AG08396 (cell line): Measurements from ENCODE around the gene RHNO1.
A peak's percentile ranks its signal among the peaks of the same experiment; 100 is the strongest.

Experiments
- DNase-seq: peaks from one replicate; pipeline ENCODE4 v3.0.0; 2012; ENCODE audit warnings: low spot score, mixed read lengths

RHNO1 gene, protein sequence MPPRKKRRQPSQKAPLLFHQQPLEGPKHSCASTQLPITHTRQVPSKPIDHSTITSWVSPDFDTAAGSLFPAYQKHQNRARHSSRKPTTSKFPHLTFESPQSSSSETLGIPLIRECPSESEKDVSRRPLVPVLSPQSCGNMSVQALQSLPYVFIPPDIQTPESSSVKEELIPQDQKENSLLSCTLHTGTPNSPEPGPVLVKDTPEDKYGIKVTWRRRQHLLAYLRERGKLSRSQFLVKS

GRCh38 chr12:2877047-2877952 is at the start of gene RHNO1, which contains the start of gene FOXM1:
Gene RHNO1 (plus strand): TSS chr12:2877223. CDS start chr12:2885367, 8,144 bp downstream.
Gene FOXM1 (minus strand): TSS chr12:2877174. CDS start chr12:2874478, 2,696 bp downstream.
- DNase-seq = peak; percentile 98

GRCh38 chr12:2829275-2829674 is 47.7 kb upstream of the RHNO1 start:
- no peak for DNase-seq

DNA sequence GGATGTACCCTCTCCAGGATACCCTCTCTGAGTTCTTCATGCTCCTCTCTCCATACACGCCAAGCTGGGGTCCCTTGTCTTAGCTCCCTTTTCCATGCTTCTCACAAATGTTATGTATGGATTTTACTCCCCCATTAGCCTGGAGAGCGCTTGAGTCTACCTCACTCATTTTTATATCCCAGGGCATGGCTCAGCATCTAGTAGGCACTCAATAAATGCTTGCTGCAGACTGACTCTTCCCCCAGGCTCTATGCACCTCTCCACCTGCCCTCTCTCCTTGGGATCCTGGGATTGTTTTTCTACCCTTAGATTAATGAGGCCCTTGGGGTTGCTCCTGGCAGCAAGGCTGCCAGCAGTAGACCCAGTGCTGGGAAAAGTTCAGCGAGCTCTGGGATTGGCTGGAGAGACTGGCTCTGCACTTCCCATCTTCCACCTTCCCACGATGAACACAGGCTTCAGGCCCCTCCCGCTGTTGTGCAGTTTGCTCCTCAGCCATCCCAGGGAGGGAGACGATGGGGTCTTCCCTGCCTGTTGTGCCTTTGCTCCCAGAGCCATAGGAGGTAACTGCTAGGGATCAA is 44.4 kb upstream of the RHNO1 start:
- no peak for DNase-seq

DNA sequence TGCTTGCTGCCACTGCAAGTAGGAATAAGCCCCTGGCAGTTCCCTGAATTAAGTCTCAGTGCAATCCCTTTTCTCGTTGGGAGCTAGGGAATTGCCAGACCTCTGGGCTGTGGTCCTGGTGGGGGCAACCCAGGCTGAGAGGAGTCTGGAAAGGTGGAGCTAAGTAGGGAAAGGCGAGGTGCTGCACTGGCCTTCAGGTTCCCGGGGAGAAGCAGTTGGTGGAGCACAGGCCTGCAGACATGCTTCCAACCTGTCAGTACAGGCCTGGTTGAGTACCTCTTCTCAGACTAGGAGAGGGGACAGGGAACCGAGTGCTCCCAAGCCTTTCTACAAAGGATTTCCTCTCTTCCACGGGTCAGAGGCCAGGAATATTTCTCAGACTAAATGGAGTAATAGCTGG is 43.7 kb upstream of the RHNO1 start:
- no peak for DNase-seq

DNA sequence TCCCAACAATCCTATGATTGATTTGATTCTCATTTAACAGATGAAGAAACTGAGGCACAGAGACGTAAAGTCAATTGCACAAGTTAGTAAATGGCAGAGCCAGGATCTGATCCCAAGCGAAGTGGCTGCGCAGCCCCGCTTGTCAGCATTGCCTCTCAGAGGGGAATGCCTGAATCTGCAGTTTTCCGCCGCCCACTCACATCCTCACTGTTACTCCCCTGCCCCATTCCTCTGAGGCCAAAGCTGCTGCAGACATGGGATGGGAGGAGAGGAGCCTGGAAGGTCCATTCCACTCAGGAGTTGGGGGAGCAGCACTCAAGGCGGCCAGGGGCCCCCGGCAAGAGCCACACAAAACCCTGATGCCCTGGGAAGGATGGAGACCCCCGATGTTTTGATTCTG is 43.2 kb upstream of the RHNO1 start:
- no peak for DNase-seq

DNA sequence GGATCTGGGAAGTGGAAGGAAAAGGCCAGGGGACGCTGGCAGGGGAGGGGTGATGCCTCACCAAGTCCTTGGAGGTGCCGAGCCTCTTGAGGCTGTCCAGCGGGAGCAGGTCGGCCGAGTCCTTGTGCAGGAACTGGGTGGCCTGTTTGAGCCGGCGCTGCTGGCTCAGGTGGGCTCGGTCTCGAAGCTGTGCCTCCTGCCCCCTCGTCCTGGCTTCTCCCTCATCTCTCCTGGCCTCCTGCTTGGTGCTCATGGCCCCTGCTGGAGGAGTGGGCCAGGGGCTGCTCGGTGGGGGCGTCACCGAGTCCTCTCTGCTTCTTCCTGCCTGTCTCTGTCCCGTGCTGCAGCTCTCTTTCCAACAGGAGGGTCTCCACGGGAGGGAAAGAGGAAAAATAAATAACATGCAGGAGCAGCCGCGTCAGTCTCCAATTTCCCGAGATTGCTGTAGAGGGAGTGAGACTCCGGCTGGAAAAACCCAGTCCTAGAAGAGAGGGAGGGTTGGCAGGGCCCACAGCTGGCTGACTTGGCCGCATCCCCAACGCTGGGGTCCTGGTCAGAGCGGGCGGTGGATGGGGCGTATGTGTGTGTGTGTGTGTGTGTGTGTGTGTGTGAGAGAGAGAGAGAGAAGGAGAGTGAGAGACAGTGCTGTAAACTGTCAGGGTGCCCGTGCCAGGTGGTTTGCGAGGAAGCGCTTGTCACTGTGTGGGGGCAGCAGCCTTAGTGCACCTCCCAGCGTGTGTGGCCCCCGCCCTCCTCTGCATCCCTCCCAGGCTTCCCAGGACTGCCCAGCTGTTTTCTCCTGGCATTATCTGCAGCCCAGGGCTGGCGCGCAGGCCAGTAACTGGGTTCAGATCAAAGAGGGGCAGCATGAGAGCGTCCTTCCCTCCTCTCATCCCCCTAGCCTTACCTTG is 42.2 kb upstream of the RHNO1 start, which contains the start of gene NRIP2:
NRIP2 (minus strand) TSS at position 455 of the 911 bp plus-strand sequence; CDS start at position 403, 52 bp downstream.
- DNase-seq = peak; percentile 55

- DNase-seq = no peak
These were observed 41.2 kb upstream of the RHNO1 start for GRCh38 chr12:2835691-2836403.

GRCh38 chr12:2836574-2836973 is 40.4 kb upstream of the RHNO1 start:
- no peak for DNase-seq

DNA sequence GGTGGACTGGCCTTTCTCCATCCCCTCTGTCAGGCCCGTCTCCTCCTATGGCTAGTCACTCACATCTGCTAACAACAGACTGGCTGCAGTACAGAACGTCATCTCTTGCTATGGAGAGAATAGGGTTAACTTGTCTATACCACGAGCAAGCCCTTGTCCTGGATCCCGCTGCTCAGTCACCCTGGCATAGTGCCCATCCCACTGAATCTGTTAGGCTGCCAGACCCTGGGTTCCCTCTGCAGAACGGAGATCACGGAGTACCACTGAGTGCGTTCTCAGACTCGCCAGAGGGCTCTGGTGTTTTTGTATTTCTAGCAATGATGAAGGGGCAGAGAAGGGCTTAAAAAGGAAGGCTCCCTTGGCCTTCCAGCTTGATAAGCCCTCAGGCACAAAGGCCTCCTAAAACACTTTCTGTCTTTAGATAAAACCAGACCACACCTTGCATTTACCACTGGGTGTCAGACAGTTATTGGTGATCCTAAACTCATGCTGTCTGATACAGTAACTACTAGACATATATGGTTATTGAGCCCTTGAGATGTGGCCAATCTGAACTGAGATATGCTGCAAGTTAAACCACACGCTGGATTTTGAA is 35.9 kb upstream of the RHNO1 start:
- no peak for DNase-seq

DNA sequence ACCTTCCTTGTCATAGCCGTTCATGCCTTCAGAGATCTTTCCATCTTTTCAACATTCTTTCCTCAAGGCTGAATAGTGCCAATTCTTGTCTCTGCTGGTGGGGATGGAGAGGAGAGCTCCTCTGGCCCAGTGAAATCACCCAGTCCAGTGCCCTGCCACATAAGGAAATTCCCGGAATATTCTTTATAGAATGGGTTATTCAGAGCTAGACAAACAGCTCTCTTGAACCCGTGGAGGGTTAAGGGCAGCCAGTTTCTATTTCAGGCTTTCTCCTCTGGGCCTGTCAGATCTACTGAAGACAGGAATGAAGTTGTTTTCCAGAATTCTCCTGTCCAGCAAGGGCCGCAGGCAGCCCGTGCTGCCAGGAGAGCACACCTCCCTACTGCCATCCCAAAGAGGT is 34.1 kb upstream of the RHNO1 start:
- DNase-seq = no peak

GRCh38 chr12:2844786-2845185 is 32.2 kb upstream of the RHNO1 start:
- DNase-seq = peak; percentile 29

DNA sequence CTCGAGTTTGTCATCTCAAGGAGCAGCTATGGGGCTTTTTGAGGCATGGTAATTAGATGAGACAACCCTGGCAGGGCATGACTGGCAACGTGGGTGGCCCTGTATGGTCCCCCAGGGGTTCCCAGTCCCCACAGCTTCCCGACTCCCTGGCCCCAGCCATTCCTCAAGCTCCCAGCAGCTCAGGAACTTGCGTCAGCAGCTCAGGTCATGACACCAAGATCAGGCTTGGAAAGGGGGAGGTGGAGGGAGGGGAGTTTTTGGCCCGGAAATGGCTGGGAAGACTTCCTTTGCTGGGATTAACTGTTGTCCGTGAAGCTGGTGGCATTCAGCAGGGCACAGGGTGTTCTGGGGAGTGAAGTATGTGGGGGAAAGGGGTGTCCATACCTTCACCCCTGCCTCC is 31.7 kb upstream of the RHNO1 start:
- peak; percentile 56 for DNase-seq

GRCh38 chr12:2851931-2852330 is 25.1 kb upstream of the RHNO1 start:
- no peak for DNase-seq

DNA sequence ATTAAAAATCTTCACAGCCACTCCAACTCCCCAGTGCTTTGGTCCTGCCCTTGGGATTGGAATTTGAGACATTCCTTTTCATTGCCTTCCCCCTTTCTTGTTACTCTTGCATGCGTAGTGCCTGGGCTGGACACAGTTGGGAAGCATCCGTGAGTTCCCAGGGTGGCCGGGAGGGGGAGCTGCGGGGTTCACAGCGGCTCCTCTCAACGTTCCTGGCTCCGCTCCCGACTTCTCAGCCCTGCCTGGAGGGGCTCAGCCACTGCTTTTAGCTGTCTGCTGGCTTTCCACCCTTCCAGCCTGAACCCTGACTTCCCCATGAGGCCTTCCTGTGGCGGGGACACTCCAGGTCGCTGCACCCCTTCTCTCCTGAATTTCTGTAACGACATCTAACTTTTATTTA is 23.4 kb upstream of the RHNO1 start:
- DNase-seq = peak; percentile 92

DNA sequence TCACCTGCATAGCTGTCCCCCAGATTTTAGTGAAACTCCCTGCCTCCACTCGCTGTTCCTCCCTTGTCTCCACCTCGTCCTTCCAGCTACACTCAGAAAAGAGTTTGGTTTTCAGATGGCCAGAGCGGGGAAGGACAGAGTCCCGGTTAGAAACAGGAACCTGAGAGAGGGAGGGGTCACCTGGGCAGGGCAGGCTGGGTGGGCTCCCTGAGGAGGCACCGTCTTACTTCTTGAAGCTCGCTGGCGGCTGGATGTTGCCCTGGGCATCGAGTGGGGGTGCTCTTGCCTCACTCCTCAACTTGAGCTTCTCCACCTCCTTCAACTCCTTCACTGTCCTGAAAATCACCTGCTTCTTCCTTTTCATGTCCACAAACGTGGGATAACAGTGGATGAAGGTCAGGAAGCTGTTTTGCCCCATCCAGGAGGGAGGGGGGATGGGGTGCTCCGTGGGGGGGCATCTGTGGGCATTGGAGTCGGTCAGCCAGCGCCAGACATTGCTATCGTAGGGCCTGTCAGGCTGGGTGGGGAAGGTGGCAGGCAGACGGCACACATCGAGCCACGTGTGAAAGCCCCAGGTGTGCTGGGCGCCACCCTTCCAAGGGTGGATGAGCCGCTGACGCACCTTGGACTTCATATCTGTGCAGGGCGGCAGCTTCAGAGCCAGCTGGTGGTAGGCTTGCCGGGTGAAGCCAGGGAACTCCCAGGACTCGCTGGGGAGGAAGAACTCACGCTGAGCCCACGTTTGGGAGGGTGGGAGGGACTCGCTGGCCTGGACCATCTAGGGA is 22.2 kb upstream of the RHNO1 start:
- DNase-seq = no peak

DNA sequence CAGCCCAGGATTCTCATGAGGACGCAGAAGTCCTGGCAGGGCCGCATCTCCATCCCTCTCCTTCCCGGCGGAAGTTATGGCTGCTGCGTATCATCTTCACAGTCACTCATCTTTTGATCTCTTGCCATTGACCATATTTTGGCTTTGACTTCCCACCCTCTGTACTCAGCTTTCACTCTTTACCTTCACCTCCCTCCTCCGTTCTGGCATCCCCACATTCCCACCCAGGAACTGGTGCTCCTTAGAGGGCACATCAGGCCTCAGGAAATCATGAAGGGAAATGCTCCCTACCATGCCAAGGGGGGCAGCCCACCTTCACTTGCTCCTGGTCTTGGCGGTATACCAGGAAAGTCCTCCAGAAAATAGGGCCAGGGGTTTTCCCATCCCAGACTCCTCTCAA is 21.5 kb upstream of the RHNO1 start:
- DNase-seq = no peak

DNA sequence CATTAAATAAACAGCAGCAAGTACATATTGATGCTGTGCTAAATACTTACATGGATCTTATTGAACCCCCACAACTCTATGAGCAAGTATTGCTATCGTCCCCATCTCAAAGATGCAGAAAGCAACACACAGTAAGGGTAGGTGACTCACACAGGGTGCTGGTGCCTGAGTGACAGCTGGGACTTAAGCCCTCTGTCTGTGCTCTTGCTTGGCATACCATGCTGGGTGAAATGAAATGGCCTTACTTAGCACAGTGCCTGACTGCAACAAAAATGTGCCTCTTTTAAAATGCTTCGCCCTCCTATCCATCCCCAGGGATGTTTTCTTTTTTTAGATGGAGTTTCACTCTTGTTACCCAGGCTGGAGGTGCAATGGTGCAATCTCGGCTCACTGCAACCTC is 21.0 kb upstream of the RHNO1 start:
- DNase-seq = no peak

DNA sequence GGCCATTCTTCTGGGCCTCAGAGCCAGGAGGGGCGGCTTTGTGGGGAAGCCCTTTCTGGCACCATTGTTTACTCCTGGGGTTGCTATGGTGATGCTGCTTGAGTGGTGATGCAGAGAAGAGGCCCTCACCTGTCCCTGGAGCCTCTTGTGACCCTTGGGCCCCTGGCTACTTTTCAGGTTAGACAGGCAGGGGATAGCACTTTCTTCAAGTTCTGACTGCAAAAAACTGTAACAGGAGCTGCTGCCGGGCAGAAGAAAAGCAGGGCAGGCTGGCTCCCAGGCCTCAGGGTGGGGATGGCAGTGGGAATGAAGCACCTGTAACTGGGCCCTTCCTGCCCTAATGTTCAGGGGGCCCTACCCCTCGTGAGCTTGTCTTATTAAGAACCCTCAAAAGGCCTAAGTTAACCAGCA is 20.0 kb upstream of the RHNO1 start, which contains the start of gene TEX52:
TEX52 (minus strand) TSS at position 19 of the 411 bp plus-strand sequence; CDS start at position 6, 13 bp downstream.
- DNase-seq = no peak

DNA sequence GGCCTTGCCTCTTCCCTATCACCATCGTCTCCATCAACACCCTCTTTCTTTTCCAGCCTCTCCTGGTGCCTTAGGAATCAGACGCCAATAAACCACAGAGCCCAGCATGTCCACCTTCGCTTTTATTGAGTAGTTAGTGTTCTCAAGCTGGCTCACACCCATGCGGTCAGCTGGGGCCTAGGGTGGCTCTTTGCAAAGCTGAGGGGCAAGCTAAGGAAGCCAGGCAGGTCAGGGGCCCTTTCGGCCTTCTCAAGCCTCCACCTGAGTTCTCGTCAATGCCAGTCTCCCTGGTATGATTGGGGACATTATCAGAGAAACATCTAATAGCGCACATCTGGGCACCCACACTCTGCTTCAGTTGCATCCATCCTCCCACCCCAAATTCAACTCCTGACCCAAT is 19.4 kb upstream of the RHNO1 start:
- no peak for DNase-seq

GRCh38 chr12:2858334-2858733 is 18.7 kb upstream of the RHNO1 start:
- DNase-seq = no peak
